Stimulated activated CD8-positive, alpha-beta memory T cell treated with anti-CD3 and anti-CD28 coated beads, Interleukin-15, amount 100 ng/mL, for 48 hours (primary cell): ENCODE results near the gene CLDN4.

Source experiments
- DNase-seq, 2 donors: peaks; one replicate each; pipeline ENCODE4 v3.0.0-alpha.2; 2020; ENCODE audit warnings: low read depth in 2 of 2

CLDN4 gene

GRCh38 chr7:73872056-73872908, 41.5 kb downstream of the CLDN4 start:
- no peak for DNase-seq

GRCh38 chr7:73876361-73876760, 45.6 kb downstream of the CLDN4 start:
- no peak for DNase-seq

- DNase-seq: no peak
Measured at GRCh38 chr7:73876973-73877372, 46.2 kb downstream of the CLDN4 start.

- no peak for DNase-seq
Measured at GRCh38 chr7:73879977-73880681, 49.3 kb downstream of the CLDN4 start.

GRCh38 chr7:73880755-73881328, 50.0 kb downstream of the CLDN4 start:
- DNase-seq: no peak

GRCh38 chr7:73881352-73882046, 50.7 kb downstream of the CLDN4 start:
- no peak for DNase-seq

GRCh38 chr7:73882047-73882402, 51.2 kb downstream of the CLDN4 start:
- no peak for DNase-seq
